KMS-11 (cell line): ENCODE results near the gene ARHGAP36.

Experiments used
- H2AFZ ChIP-seq: fragments of 200-600 bp; sonication (generic); 2 replicates; pipeline ENCODE4 v1.6.1; 2016; ENCODE audit warnings: antibody characterized with exemption, mixed run types, low read depth
- H3K27ac ChIP-seq: fragments of 200-600 bp; sonication (generic); 2 replicates; pipeline ENCODE4 v1.6.1; 2016; ENCODE audit warnings: mild to moderate bottlenecking, mixed run types
- H3K27me3 ChIP-seq: fragments of 200-600 bp; sonication (generic); 2 replicates; pipeline ENCODE4 v1.6.1; 2017; ENCODE audit warnings: mild to moderate bottlenecking, low read depth, mixed run types, moderate library complexity; ENCODE audit not compliant: insufficient read depth
- H3K36me3 ChIP-seq: fragments of 200-600 bp; sonication (generic); 2 replicates; pipeline ENCODE4 v1.6.1; 2017; ENCODE audit warnings: mild to moderate bottlenecking, mixed run types; ENCODE audit not compliant: insufficient read depth
- H3K4me1 ChIP-seq: fragments of 200-600 bp; sonication (generic); 2 replicates; pipeline ENCODE4 v1.6.1; 2016; ENCODE audit warnings: mild to moderate bottlenecking, low read depth, mixed run types; ENCODE audit not compliant: poor library complexity, severe bottlenecking
- H3K4me2 ChIP-seq: fragments of 200-600 bp; sonication (generic); 2 replicates; pipeline ENCODE4 v1.7.0; 2016; ENCODE audit warnings: mild to moderate bottlenecking, mixed run types
- H3K4me3 ChIP-seq: fragments of 200-600 bp; sonication (generic); IDR thresholded peaks from 2 replicates; pipeline ENCODE4 v1.6.1; 2017; ENCODE audit warnings: low read depth, low read length, mixed read lengths; ENCODE audit not compliant: insufficient read depth
- H3K79me2 ChIP-seq: fragments of 200-600 bp; sonication (generic); 2 replicates; pipeline ENCODE4 v1.6.1; 2016; ENCODE audit warnings: low read depth, mixed run types; ENCODE audit not compliant: insufficient read depth
- H3K9ac ChIP-seq: fragments of 200-600 bp; sonication (generic); 2 replicates; pipeline ENCODE4 v1.6.1; 2016; ENCODE audit warnings: mild to moderate bottlenecking, mixed run types
- H4K20me1 ChIP-seq: fragments of 200-600 bp; sonication (generic); 2 replicates; pipeline ENCODE4 v1.6.1; 2016; ENCODE audit warnings: mild to moderate bottlenecking, mixed run types; ENCODE audit not compliant: insufficient read depth
- TF ChIP-seq, protein P1 (sequence below): fragments of 200-600 bp; sonication (generic); conservative IDR thresholded peaks from 2 replicates; pipeline ENCODE4 v1.6.1; 2017; ENCODE audit warnings: low read depth, mild to moderate bottlenecking, antibody characterized with exemption, low read length, moderate library complexity, mixed read lengths

The ARHGAP36 gene

DNA sequence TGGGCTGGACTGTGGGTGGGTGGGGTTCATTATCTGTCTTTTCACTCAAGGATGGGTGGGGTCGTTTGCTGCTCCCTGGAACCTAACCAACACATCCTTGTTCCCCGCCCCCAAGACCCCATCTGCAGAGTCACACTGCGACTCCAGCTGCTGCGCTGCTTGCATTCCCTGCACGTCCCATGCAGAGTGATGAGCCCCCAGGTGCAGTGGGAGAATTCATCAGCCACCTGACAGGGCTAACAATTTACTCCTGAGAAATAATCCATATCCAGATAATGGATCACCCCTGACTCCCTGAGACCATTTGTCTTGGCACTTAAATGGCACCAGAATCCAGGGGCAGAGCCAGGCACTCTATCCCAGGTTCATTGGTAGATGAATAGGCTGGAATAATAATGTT lies 12.4 kb upstream of the ARHGAP36 start:
- Histone ChIP-seq H3K36me3 (no peaks in the 10 kb centered on the region), H3K9ac (no peak overlapping the region), H3K79me2 (no peaks in the 10 kb centered on the region), H3K27me3 (no peaks in the 10 kb centered on the region), H3K4me1 (no peaks in the 10 kb centered on the region), H3K4me3 (no peak overlapping the region), H3K4me2 (no peak overlapping the region), H3K27ac (no peak overlapping the region), H4K20me1 (no peaks in the 10 kb centered on the region), H2AFZ (no peak overlapping the region)
- TF ChIP-seq, protein P1, sequence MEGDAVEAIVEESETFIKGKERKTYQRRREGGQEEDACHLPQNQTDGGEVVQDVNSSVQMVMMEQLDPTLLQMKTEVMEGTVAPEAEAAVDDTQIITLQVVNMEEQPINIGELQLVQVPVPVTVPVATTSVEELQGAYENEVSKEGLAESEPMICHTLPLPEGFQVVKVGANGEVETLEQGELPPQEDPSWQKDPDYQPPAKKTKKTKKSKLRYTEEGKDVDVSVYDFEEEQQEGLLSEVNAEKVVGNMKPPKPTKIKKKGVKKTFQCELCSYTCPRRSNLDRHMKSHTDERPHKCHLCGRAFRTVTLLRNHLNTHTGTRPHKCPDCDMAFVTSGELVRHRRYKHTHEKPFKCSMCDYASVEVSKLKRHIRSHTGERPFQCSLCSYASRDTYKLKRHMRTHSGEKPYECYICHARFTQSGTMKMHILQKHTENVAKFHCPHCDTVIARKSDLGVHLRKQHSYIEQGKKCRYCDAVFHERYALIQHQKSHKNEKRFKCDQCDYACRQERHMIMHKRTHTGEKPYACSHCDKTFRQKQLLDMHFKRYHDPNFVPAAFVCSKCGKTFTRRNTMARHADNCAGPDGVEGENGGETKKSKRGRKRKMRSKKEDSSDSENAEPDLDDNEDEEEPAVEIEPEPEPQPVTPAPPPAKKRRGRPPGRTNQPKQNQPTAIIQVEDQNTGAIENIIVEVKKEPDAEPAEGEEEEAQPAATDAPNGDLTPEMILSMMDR = no peak

DNA sequence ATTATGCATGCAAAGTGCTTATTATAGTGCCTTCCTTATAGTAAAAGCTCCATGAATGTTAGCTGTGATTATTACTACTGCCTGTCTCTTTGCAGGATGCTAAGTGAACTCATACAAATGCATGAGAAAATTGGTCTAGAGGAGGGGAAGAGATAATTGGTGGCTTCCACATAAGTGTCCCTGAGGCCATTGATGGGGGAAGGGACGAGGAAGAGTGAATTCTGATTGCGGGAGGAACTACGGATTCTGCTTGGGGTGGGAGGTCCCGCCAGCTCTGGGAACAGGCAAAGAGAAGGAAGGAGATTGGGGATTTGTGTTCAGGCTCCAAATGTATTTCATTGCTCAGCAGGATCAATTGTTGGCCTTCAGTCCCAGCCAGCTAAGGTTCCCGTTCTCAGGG lies 11.6 kb upstream of the ARHGAP36 start:
- no peaks in the 10 kb centered on the region for H3K27me3 ChIP-seq
- H3K9ac ChIP-seq = no peak overlapping the region
- no peaks in the 10 kb centered on the region for H3K4me1 ChIP-seq
- no peaks in the 10 kb centered on the region for H3K79me2 ChIP-seq
- no peaks in the 10 kb centered on the region for H3K36me3 ChIP-seq
- no peak overlapping the region for H3K4me2 ChIP-seq
- no peak overlapping the region for H2AFZ ChIP-seq
- no peaks in the 10 kb centered on the region for H4K20me1 ChIP-seq
- H3K27ac ChIP-seq = no peak overlapping the region
- TF ChIP-seq, protein P1 = no peak
- H3K4me3 ChIP-seq = no peak overlapping the region

DNA sequence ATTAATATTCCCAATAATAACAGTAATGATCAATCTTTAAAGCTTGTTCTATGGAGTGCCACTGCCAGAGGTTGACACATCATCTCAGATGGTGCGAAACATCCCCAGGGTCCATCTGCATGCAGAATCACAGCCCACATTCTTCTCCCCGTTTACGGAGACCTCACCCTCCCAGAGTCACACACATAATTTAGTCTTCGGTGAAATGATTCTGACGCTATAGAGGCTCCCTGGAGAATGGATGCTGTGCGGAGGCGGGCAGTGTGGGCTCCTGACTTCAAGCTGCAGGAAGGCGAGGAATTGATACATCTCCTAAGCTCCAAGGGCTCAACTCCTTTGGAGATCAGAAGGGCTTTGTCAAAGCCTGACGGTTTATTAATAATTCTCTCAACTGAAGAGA lies 11.0 kb upstream of the ARHGAP36 start:
- no peak overlapping the region for H3K9ac ChIP-seq
- TF ChIP-seq, protein P1 = no peak
- H3K27ac ChIP-seq = no peak overlapping the region
- H3K4me1 ChIP-seq = no peaks in the 10 kb centered on the region
- H4K20me1 ChIP-seq = no peaks in the 10 kb centered on the region
- no peak overlapping the region for H3K4me3 ChIP-seq
- no peaks in the 10 kb centered on the region for H3K27me3 ChIP-seq
- no peaks in the 10 kb centered on the region for H3K79me2 ChIP-seq
- no peak overlapping the region for H2AFZ ChIP-seq
- no peaks in the 10 kb centered on the region for H3K36me3 ChIP-seq
- H3K4me2 ChIP-seq = no peak overlapping the region

DNA sequence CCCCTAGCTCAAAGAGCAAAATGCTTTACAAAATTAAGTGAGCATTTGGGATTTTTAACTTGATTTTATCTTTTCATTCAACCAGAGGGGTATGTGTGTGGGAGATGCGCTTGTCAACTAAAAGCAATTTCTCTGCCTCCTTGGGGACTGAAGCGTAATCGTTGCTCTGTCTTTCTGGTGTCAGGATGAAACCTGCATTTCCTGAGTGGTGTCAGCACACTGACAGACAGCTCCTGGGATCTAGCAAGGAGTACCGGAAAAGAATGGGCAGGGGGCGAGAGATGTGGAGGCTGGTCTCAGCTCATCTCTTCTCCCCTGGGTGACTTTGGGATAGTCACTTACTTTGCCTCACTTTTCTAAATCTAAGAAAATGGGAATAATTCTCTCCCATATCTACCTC lies 5.1 kb upstream of the ARHGAP36 start:
- Histone ChIP-seq H4K20me1 (no peaks in the 10 kb centered on the region), H2AFZ (no peak overlapping the region), H3K27ac (no peak overlapping the region), H3K9ac (no peak overlapping the region), H3K36me3 (no peaks in the 10 kb centered on the region), H3K4me2 (no peak overlapping the region), H3K79me2 (no peaks in the 10 kb centered on the region), H3K27me3 (no peaks in the 10 kb centered on the region), H3K4me3 (no peak overlapping the region), H3K4me1 (no peaks in the 10 kb centered on the region)
- TF ChIP-seq, protein P1 = no peak

DNA sequence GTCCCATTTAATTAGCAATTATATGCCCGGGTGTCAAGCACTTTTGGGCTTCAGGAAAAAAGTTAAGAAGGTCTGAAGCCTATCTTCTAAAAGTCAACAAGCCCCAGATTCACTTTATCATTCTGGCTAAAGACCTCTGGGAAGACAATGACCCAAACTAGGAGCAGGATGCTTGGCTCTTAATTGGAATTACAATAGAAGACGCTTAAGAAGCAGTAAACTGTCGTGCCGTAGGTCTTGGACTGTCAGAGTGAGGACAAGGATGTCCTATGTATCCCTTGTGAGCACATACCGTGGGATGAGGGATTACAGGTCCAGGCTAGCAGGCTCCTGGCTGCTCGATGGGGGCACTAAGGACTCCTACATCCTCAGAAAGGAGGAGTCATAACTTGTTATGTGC lies 3.2 kb upstream of the ARHGAP36 start:
- H3K4me2 ChIP-seq = no peak overlapping the region
- no peaks in the 10 kb centered on the region for H4K20me1 ChIP-seq
- no peaks in the 10 kb centered on the region for H3K4me1 ChIP-seq
- no peak overlapping the region for H3K9ac ChIP-seq
- no peaks in the 10 kb centered on the region for H3K27me3 ChIP-seq
- H3K4me3 ChIP-seq = no peak overlapping the region
- H3K79me2 ChIP-seq = no peaks in the 10 kb centered on the region
- TF ChIP-seq, protein P1 = no peak
- no peaks in the 10 kb centered on the region for H3K36me3 ChIP-seq
- no peak overlapping the region for H3K27ac ChIP-seq
- H2AFZ ChIP-seq = no peak overlapping the region
